ENCODE data around the gene PTPRS.

- TF ChIP-seq POLR2AphosphoS5 (IDR thresholded peaks at IDR 0.05; ENCODE audit: low read depth, low read length) (no peak), TAF1 (IDR thresholded peaks at IDR 0.05; ENCODE audit: borderline replicate concordance, insufficient read depth, low read length) (no peak), FOXP2 (optimal IDR thresholded peaks at IDR 0.05; ENCODE audit: borderline replicate concordance, extremely low read depth, extremely low read length, insufficient read depth) (no peak), SIN3A (IDR thresholded peaks at IDR 0.05; ENCODE audit: borderline replicate concordance, insufficient read depth, low read length) (no peak)
Observed at GRCh38 chr19:5345895-5346386, 5.3 kb upstream of the PTPRS start.

All from PFSK-1 (cell line).